Fibroblast of the aortic adventitia (primary cell): ENCODE results near the gene CARS1. TPM values are rescaled to one million over a fixed set of nuclear protein-coding genes. Genes with fewer than 3 reads are reported as not detected.

Source experiments
- DNase-seq: peaks from one replicate; pipeline ENCODE4 v3.0.0-alpha.2; 2010; ENCODE audit warnings: low read depth
- H3K4me3 ChIP-seq: 2 replicates; pipeline ENCODE4 v1.5.1; 2011; ENCODE audit warnings: low read depth, mild to moderate bottlenecking, control low read depth, low read length, moderate library complexity
- CTCF ChIP-seq: IDR thresholded peaks from 2 replicates; pipeline ENCODE4 v1.5.1; 2011; ENCODE audit warnings: mild to moderate bottlenecking, low read length, control low read depth, inconsistent platforms; ENCODE audit not compliant: insufficient read depth
- total RNA-seq: library from RNA; depleted of rRNA; stranded (reverse); fragments of >200 nt; gene quantifications from 2 replicates; pipeline ENCODE4 v1.2.3, GENCODE V29; 2012; ENCODE audit warnings: low replicate concordance

The CARS1 gene
- total RNA-seq, 1 donor = 95.8 TPM

DNA sequence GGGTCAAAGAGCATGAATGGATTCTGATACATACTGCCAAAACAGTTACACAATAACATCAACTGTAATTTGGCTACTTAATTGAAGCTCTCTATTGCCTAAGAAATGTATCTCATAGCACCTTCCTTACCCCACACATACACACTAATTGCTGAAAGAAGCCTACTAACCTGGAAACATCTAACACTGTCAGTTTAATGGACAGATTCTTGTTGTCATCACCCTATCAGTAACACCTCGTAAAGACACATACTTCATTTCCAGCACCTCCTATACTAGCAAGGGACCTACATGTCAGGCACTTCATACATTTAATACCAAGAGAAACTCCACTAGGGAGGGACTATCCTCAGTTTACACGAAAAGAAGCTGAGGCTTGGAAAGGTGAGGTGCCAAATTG is 75.0 kb downstream of the CARS1 start:
- no peak overlapping the region for H3K4me3 ChIP-seq
- no peak for DNase-seq
- no peak for TF ChIP-seq CTCF

GRCh38 chr11:2981130-2981529 is 76.1 kb downstream of the CARS1 start:
- TF ChIP-seq CTCF = no peak
- H3K4me3 ChIP-seq = no peak overlapping the region
- no peak for DNase-seq

DNA sequence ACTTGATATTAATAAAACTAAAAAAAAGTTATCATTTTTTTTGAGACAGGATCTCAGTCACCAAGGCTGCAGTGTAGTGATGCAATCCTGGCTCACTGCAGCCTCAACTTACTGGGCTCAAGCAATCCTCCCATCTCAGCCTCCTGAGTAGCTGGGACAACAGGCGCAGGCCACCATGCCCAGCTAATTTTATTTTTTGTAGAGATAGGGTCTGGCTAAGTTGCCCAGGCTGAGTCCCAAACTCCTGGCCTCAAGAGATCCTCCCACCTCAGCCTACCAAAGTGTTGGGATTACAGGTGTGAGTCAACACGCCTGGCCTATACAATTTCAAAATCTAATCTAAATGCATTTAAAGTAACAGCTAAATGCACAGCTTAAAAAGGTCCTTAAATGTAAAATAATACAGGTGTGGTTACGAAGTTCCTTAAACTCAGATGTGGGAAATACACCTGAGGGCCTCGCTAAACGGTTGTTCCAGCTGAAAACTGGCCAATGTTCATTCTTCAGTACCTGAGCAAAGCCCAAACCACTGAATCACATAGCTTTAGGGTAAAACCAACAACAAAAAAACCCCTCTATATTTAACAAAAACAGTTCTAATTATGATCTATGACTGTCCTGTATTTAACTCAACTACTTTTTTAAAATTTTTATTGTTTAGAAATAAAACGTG is 76.9 kb downstream of the CARS1 start:
- H3K4me3 ChIP-seq = no peak overlapping the region
- no peak for TF ChIP-seq CTCF
- no peak for DNase-seq

- TF ChIP-seq CTCF = no peak
- DNase-seq = no peak
- H3K4me3 ChIP-seq = no peak overlapping the region
These were observed 80.1 kb downstream of the CARS1 start for GRCh38 chr11:2977113-2977512.

GRCh38 chr11:2976294-2977063 is 80.7 kb downstream of the CARS1 start:
- no peak overlapping the region for H3K4me3 ChIP-seq
- TF ChIP-seq CTCF = no peak
- DNase-seq = no peak

GRCh38 chr11:2975594-2975993 is 81.6 kb downstream of the CARS1 start:
- no peak overlapping the region for H3K4me3 ChIP-seq
- DNase-seq = peak; percentile 32
- TF ChIP-seq CTCF = peak; percentile 36

GRCh38 chr11:2974272-2974671 is 83.0 kb downstream of the CARS1 start:
- DNase-seq = no peak
- H3K4me3 ChIP-seq = no peak overlapping the region
- TF ChIP-seq CTCF = no peak
